D721Med (cell line): Measurements from ENCODE around the gene OR9A4.

ENCODE experiments used
- DNase-seq: peaks from one replicate; pipeline ENCODE4 v3.0.0; 2011; ENCODE audit warnings: low spot score; ENCODE audit not compliant: insufficient read length
- FAIRE-seq: peaks from 2 replicates; lab custom pipeline; 2011; peaks lifted over from hg19 to GRCh38; lab: Jason Lieb, UNC
- CTCF ChIP-seq: IDR thresholded peaks from 2 replicates; pipeline ENCODE4 v1.5.1; 2012; ENCODE audit warnings: mild to moderate bottlenecking, control low read depth; ENCODE audit not compliant: insufficient read depth; ENCODE audit errors: missing control alignments

OR9A4 gene

GRCh38 chr7:141915565-141915964, 634 bp upstream of the OR9A4 start:
- no peak for TF ChIP-seq CTCF
- FAIRE-seq (no peak), DNase-seq (no peak)

- FAIRE-seq (no peak), DNase-seq (no peak)
- TF ChIP-seq CTCF = no peak
These were observed 4.1 kb downstream of the OR9A4 start for GRCh38 chr7:141920281-141920680.

- no peak for DNase-seq
- TF ChIP-seq CTCF = no peak
- no peak for FAIRE-seq
These were observed 12.1 kb downstream of the OR9A4 start for GRCh38 chr7:141928146-141928844.

GRCh38 chr7:141928845-141929195, 12.6 kb downstream of the OR9A4 start:
- DNase-seq (no peak), FAIRE-seq (no peak)
- TF ChIP-seq CTCF = no peak

- DNase-seq = no peak
- TF ChIP-seq CTCF = no peak
- no peak for FAIRE-seq
These were observed 14.0 kb downstream of the OR9A4 start for GRCh38 chr7:141930211-141930610.

GRCh38 chr7:141941075-141941474, 24.9 kb downstream of the OR9A4 start:
- DNase-seq (no peak), FAIRE-seq (no peak)
- no peak for TF ChIP-seq CTCF

- FAIRE-seq (no peak), DNase-seq (no peak)
- TF ChIP-seq CTCF = no peak
These were observed 27.6 kb downstream of the OR9A4 start for GRCh38 chr7:141943846-141944245.
